Activated CD4-positive, alpha-beta memory T cell treated with anti-CD3 and anti-CD28 coated beads, Interleukin-2, amount 10 ng/mL, durations not matched to agents 7 days and 5 days (primary cell): Measurements from ENCODE around the gene NEB. TPM values are rescaled to one million over a fixed set of nuclear protein-coding genes. Genes with fewer than 3 reads are reported as not detected.
A peak's percentile ranks its signal among the peaks of the same experiment; 100 is the strongest.

ENCODE experiments used
- CTCF ChIA-PET: fragments of 350-600 bp; sonication (Branson Sonifier 250); formaldehyde crosslinking; loops from one replicate; lab custom pipeline; 2021; ENCODE audit warnings: antibody characterized with exemption, inconsistent platforms; lab: Charles Lee
- POLR2A ChIA-PET: fragments of 350-600 bp; sonication (Branson Sonifier 250); formaldehyde crosslinking; loops from one replicate; lab custom pipeline; 2021; ENCODE audit warnings: antibody characterized with exemption; lab: Charles Lee
- DNase-seq: peaks from one replicate; pipeline ENCODE4 v3.0.0-alpha.2; 2020
- H3K27ac Mint-ChIP-seq: one replicate; pipeline ENCODE4 v1.8.0; 2021; ENCODE audit warnings: mild to moderate bottlenecking, mixed read lengths
- H3K27me3 Mint-ChIP-seq: one replicate; pipeline ENCODE4 v1.8.0; 2021; ENCODE audit warnings: mixed read lengths
- H3K36me3 Mint-ChIP-seq: one replicate; pipeline ENCODE4 v1.8.0; 2021; ENCODE audit warnings: low read depth, mixed read lengths
- H3K4me1 Mint-ChIP-seq: one replicate; pipeline ENCODE4 v1.8.0; 2021; ENCODE audit warnings: mixed read lengths
- H3K4me3 Mint-ChIP-seq: one replicate; pipeline ENCODE4 v1.8.0; 2021; ENCODE audit warnings: mild to moderate bottlenecking, mixed read lengths
- H3K9me3 Mint-ChIP-seq: one replicate; pipeline ENCODE4 v1.8.0; 2021; ENCODE audit warnings: mixed read lengths
- total RNA-seq, 2 experiments: library from RNA; stranded (reverse); gene quantifications; one replicate each; pipeline ENCODE4 v1.2.3, GENCODE V29; 2021

Gene NEB
- total RNA-seq, 2 experiments from 2014 or later = 0.38 to 0.45 TPM

- no peaks in the 10 kb centered on the region for H3K27me3 Mint-ChIP-seq
- H3K4me3 Mint-ChIP-seq = no peak overlapping the region
- POLR2A ChIA-PET = no interaction called here
- H3K9me3 Mint-ChIP-seq = peaks cover 8% of the 10 kb centered on the region
- no peak for DNase-seq
- H3K27ac Mint-ChIP-seq = peak overlapping the region; percentile 26
- CTCF ChIA-PET = no interaction called here
- H3K36me3 Mint-ChIP-seq = peaks cover 89% of the 10 kb centered on the region
- H3K4me1 Mint-ChIP-seq = peaks cover 32% of the 10 kb centered on the region
Measured at GRCh38 chr2:151481744-151482143, 252.5 kb downstream of the NEB start.

DNA sequence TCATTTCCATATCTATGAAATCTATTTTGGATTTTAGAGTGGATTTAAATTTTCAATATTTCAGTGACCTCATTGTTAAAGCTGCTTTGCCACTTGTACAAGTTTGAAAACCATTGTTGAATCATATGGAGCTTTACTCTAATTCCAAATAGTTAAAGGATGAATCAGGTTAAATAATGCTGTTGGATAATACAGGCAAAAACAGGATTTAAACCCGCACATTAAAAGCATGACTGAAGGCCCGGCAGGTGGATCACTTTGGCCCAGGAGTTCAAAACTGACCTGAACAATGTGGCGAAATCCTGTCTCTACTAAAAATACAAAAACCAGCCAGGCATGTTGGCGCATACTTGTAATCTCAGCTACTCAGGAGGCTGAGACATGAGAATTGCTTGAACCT, 256.3 kb downstream of the NEB start:
- Mint-ChIP-seq H3K4me3 (no peak overlapping the region), H3K4me1 (peaks cover 30% of the 10 kb centered on the region), H3K27me3 (no peaks in the 10 kb centered on the region), H3K9me3 (peaks cover 3% of the 10 kb centered on the region), H3K36me3 (peaks cover 82% of the 10 kb centered on the region), H3K27ac (no peak overlapping the region)
- ChIA-PET CTCF (interaction anchor here (0.7 kb wide), 1 partner anchor 96 kb away, joined by 3 read pairs; no protein-coding TSS in a partner anchor), POLR2A (no interaction called here)
- DNase-seq = no peak

DNA sequence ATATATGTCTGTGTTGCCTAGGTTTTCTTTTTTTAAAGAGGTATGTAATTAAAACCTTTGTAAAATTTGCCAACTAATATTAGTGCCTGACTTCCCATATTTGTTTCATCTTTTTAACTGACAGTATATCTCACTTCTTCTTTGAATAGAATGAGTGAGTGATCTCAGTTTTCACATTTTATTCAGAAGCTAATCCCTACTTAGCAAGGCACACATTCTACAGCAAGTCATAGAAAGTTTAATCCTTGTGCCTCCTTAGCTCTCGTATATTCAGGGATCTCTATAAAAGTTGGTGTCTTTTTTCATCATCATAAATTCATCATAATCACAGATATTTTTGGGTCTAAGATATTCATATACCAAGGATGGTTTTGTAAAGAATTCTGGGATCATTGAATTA, 258.0 kb downstream of the NEB start:
- CTCF ChIA-PET = interaction anchor here (0.8 kb wide), 1 partner anchor 39 kb away, joined by 3 read pairs; no protein-coding TSS in a partner anchor
- POLR2A ChIA-PET = no interaction called here
- no peaks in the 10 kb centered on the region for H3K27me3 Mint-ChIP-seq
- H3K4me3 Mint-ChIP-seq = no peak overlapping the region
- no peak overlapping the region for H3K27ac Mint-ChIP-seq
- H3K36me3 Mint-ChIP-seq = peaks cover 82% of the 10 kb centered on the region
- no peak for DNase-seq
- peaks cover 27% of the 10 kb centered on the region for H3K4me1 Mint-ChIP-seq
- peaks cover 3% of the 10 kb centered on the region for H3K9me3 Mint-ChIP-seq

GRCh38 chr2:151475071-151475470, 259.2 kb downstream of the NEB start:
- ChIA-PET CTCF (no interaction called here), POLR2A (no interaction called here)
- H3K4me1 Mint-ChIP-seq = peaks cover 19% of the 10 kb centered on the region
- DNase-seq = no peak
- peaks cover 3% of the 10 kb centered on the region for H3K9me3 Mint-ChIP-seq
- H3K27me3 Mint-ChIP-seq = no peaks in the 10 kb centered on the region
- H3K27ac Mint-ChIP-seq = no peak overlapping the region
- H3K4me3 Mint-ChIP-seq = no peak overlapping the region
- H3K36me3 Mint-ChIP-seq = peaks cover 85% of the 10 kb centered on the region

DNA sequence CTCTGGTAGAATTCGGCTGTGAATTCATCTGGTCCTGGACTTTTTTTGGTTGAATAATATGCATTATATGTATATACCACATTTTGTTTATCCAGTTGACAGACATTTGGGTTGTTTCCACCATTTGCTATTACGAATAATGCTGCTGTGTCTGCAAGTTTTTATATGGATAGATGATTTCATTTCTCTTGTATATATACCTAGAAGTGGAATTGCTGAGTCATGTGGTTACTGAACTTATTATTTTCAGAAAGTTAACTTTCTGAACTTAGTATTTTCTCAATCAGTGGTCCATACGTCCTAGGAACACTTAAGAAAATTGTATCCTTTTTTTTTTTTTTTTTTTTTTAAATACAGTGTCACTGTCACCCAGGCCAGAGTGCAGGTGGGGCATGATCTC, 261.3 kb downstream of the NEB start:
- H3K9me3 Mint-ChIP-seq = peaks cover 3% of the 10 kb centered on the region
- H3K36me3 Mint-ChIP-seq = peaks cover 87% of the 10 kb centered on the region
- ChIA-PET POLR2A (no interaction called here), CTCF (no interaction called here)
- no peaks in the 10 kb centered on the region for H3K27me3 Mint-ChIP-seq
- peaks cover 19% of the 10 kb centered on the region for H3K4me1 Mint-ChIP-seq
- DNase-seq = no peak
- no peak overlapping the region for H3K27ac Mint-ChIP-seq
- no peak overlapping the region for H3K4me3 Mint-ChIP-seq

DNA sequence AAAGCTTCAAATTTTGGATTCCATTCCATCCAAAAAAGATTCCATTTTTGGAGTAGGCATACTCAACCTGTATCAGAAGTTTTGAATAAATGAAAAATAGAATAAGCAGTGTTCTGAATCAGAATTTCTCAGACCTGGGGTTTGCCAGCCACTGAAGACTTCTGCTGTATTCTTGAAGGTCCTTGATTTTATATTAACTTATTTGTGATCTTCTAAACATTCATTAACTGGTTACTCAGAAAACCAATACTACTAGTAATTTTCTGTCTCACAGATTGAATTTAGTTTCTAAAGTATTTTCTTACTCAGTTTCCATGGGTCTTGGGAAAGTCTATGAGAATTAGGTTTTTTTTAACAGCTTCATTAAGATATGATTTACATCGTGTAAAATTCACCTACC, 263.7 kb downstream of the NEB start:
- Mint-ChIP-seq H3K4me1 (peaks cover 18% of the 10 kb centered on the region), H3K9me3 (peaks cover 3% of the 10 kb centered on the region), H3K27me3 (no peaks in the 10 kb centered on the region), H3K4me3 (no peak overlapping the region), H3K36me3 (peaks cover 88% of the 10 kb centered on the region), H3K27ac (no peak overlapping the region)
- DNase-seq = no peak
- ChIA-PET CTCF (interaction anchor here (0.6 to 1.5 kb wide), 3 partner anchors 28 to 35 kb away, joined by 3 to 4 read pairs (median 4); no protein-coding TSS in a partner anchor), POLR2A (no interaction called here)

GRCh38 chr2:151465771-151466170, 268.5 kb downstream of the NEB start:
- ChIA-PET POLR2A (no interaction called here), CTCF (no interaction called here)
- Mint-ChIP-seq H3K4me1 (peaks cover 2% of the 10 kb centered on the region), H3K27ac (no peak overlapping the region), H3K9me3 (no peaks in the 10 kb centered on the region), H3K27me3 (no peaks in the 10 kb centered on the region), H3K36me3 (peaks cover 87% of the 10 kb centered on the region), H3K4me3 (no peak overlapping the region)
- no peak for DNase-seq

- ChIA-PET POLR2A (no interaction called here), CTCF (interaction anchor here (1.6 kb wide), 1 partner anchor 21 kb away, joined by 6 read pairs; no protein-coding TSS in a partner anchor)
- no peak for DNase-seq
- Mint-ChIP-seq H3K27me3 (no peaks in the 10 kb centered on the region), H3K27ac (no peak overlapping the region), H3K9me3 (no peaks in the 10 kb centered on the region), H3K4me3 (no peak overlapping the region), H3K4me1 (no peaks in the 10 kb centered on the region), H3K36me3 (peaks cover 67% of the 10 kb centered on the region)
Measured at GRCh38 chr2:151459358-151459757, 274.9 kb downstream of the NEB start.

DNA sequence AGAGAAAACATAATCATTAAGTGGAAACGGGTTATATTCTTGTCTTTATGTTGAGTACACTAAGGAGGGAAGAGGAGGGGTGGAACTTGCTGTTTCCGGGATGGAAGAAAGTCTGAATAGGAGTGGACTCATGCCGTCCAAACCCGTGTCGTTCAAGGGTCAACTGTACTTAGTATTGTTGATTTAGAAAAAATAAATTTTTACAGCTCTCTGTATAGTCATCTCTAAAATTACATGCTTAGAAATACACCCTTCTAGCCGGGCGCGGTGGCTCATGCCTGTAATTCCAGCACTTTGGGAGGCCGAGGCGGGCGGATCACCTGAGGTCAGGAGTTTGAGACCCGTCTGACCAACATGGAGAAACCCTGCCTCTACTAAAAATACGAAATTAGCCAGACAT, 295.1 kb downstream of the NEB start:
- DNase-seq = no peak
- no peak overlapping the region for H3K27ac Mint-ChIP-seq
- CTCF ChIA-PET = interaction anchor here (1.3 to 1.8 kb wide), 3 partner anchors 9 to 20 kb away, joined by 3 to 8 read pairs (median 6); no protein-coding TSS in a partner anchor
- H3K36me3 Mint-ChIP-seq = peaks cover 44% of the 10 kb centered on the region
- H3K4me1 Mint-ChIP-seq = peaks cover 7% of the 10 kb centered on the region
- no peak overlapping the region for H3K4me3 Mint-ChIP-seq
- no peaks in the 10 kb centered on the region for H3K9me3 Mint-ChIP-seq
- POLR2A ChIA-PET = interaction anchor here (1.3 kb wide), 1 partner anchor 12 kb away, joined by 3 read pairs; no protein-coding TSS in a partner anchor
- H3K27me3 Mint-ChIP-seq = no peaks in the 10 kb centered on the region

DNA sequence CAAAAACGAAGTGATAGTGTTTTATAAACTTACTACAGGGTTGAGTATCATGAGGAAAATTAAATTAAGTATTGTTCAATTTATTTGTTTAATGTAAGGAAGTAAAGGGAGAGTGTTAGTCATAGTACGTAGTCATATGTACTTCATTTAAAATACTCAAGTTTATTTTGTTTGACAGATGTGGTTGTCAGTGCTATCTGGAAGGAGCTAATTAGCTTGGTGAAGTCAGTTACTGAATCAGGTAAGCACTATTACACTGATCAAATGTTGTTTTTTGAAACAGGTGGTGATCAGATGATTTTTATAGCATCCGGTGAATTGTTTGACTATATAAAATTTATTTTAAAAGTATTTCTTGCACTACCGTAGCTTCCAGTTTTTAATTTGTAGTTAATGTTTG, 295.8 kb downstream of the NEB start:
- Mint-ChIP-seq H3K27me3 (no peaks in the 10 kb centered on the region), H3K36me3 (peaks cover 40% of the 10 kb centered on the region), H3K27ac (no peak overlapping the region), H3K9me3 (no peaks in the 10 kb centered on the region), H3K4me1 (peaks cover 7% of the 10 kb centered on the region), H3K4me3 (no peak overlapping the region)
- DNase-seq = no peak
- ChIA-PET POLR2A (interaction anchor here (1.3 kb wide), 1 partner anchor 11 kb away, joined by 3 read pairs; no protein-coding TSS in a partner anchor), CTCF (interaction anchor here (1.3 to 2.3 kb wide), 6 partner anchors 9 to 169 kb away, joined by 3 to 8 read pairs (median 6); no protein-coding TSS in a partner anchor)

GRCh38 chr2:151437630-151438029, 296.6 kb downstream of the NEB start:
- no peak for DNase-seq
- H3K27ac Mint-ChIP-seq = peak overlapping the region; percentile 40

More at GRCh38 chr2:151437630-151438029, 296.6 kb downstream of the NEB start:
- peaks cover 43% of the 10 kb centered on the region for H3K36me3 Mint-ChIP-seq
- no peaks in the 10 kb centered on the region for H3K9me3 Mint-ChIP-seq
- CTCF ChIA-PET = interaction anchor here (0.7 to 2.6 kb wide), 17 partner anchors 10 to 588 kb away, joined by 3 to 11 read pairs (median 6); partner anchors contain the start of gene RBM43
- no peaks in the 10 kb centered on the region for H3K27me3 Mint-ChIP-seq
- POLR2A ChIA-PET = interaction anchor here (1.9 kb wide), 1 partner anchor 147 kb away, joined by 4 read pairs; no protein-coding TSS in a partner anchor
- peaks cover 7% of the 10 kb centered on the region for H3K4me1 Mint-ChIP-seq
- no peak overlapping the region for H3K4me3 Mint-ChIP-seq
